Panc1 (cell line): ENCODE measurements around the gene HES4. TPM values are rescaled to one million over a fixed set of nuclear protein-coding genes. Genes with fewer than 3 reads are reported as not detected.
A peak's percentile ranks its signal among the peaks of the same experiment; 100 is the strongest.

Source experiments
- ATAC-seq: fragments of 200-7000 bp; cut with Tn5 transposase; 2 replicates; pipeline ENCODE4 v1.9.1; 2020; ENCODE audit warnings: mild to moderate bottlenecking, moderate library complexity
- BruUV-seq: library from RNA; stranded (reverse); fragments of 400-500 nt; replicated peaks from 2 replicates; lab custom pipeline; 2021; lab: Mats Ljungman, UMichigan
- CTCF ChIA-PET: fragments of 300-600 bp; sonication (Branson Sonifier 250); formaldehyde crosslinking; loops from one replicate; lab custom pipeline; 2022; ENCODE audit warnings: antibody characterized with exemption; lab: Charles Lee
- POLR2A ChIA-PET: fragments of 300-600 bp; sonication (Branson Sonifier 250); formaldehyde crosslinking; loops from one replicate; lab custom pipeline; 2022; ENCODE audit warnings: antibody characterized with exemption; lab: Charles Lee
- DNase-seq: peaks from one replicate; pipeline ENCODE4 v3.0.0-alpha.2; 2010; ENCODE audit warnings: low read depth, low spot score
- H3K27ac ChIP-seq: 2 replicates; pipeline ENCODE4 v1.5.1; 2011; ENCODE audit warnings: mild to moderate bottlenecking, low read length, inconsistent platforms
- H3K27me3 ChIP-seq: fragments of 200-500 bp; sonication (Bioruptor generic); 2 replicates; pipeline ENCODE4 v1.6.0; 2014; ENCODE audit warnings: low read length, inconsistent platforms; ENCODE audit not compliant: control insufficient read depth, insufficient read depth
- H3K36me3 ChIP-seq: fragments of 200-500 bp; sonication (Bioruptor generic); 2 replicates; pipeline ENCODE4 v1.5.1; 2014; ENCODE audit warnings: inconsistent platforms, mild to moderate bottlenecking, low read length, moderate library complexity; ENCODE audit not compliant: control insufficient read depth, insufficient read depth
- H3K4me1 ChIP-seq: 2 replicates; pipeline ENCODE4 v1.5.1; 2011; ENCODE audit warnings: inconsistent platforms, mild to moderate bottlenecking, low read length, moderate library complexity; ENCODE audit not compliant: control insufficient read depth, insufficient read depth
- H3K4me3 ChIP-seq, 2 experiments: 2 replicates each; pipeline ENCODE4 v1.5.1; 2011 to 2012; ENCODE audit warnings: low read depth in 2 of 2, low read length in 2 of 2, mild to moderate bottlenecking in 2 of 2, inconsistent platforms in 1 of 2, moderate library complexity in 1 of 2
- H3K9me3 ChIP-seq: fragments of 200-500 bp; sonication (Bioruptor generic); 2 replicates; pipeline ENCODE4 v1.5.1; 2014; ENCODE audit warnings: low read depth, mild to moderate bottlenecking, inconsistent platforms, low read length, moderate library complexity; ENCODE audit not compliant: control insufficient read depth, insufficient read depth
- POLR2AphosphoS5 ChIP-seq: IDR thresholded peaks from 2 replicates; pipeline ENCODE4 v1.6.1; 2012; ENCODE audit warnings: mild to moderate bottlenecking, low read depth, low read length, moderate library complexity
- SIN3A ChIP-seq: IDR thresholded peaks from 2 replicates; pipeline ENCODE4 v1.6.1; 2012; ENCODE audit warnings: low read depth, mild to moderate bottlenecking, low read length, moderate library complexity, borderline replicate concordance; ENCODE audit not compliant: insufficient read depth
- TCF7L2 ChIP-seq: IDR thresholded peaks from 2 replicates; pipeline ENCODE4 v1.6.1; 2011; ENCODE audit warnings: mild to moderate bottlenecking, low read depth, low read length, inconsistent platforms
- in situ Hi-C: cut with HindIII; loops from 2 replicates; pipeline ENCODE4 v1.10.0; 2016; ENCODE audit warnings: low sequenced_read_pairs, low pct_unique_long_range_greater_than_20kb
- intact Hi-C: fragments of 100-400 bp; cut with micrococcal nuclease; formaldehyde crosslinking; loops from one replicate; pipeline ENCODE4 v1.10.0; 2022; ENCODE audit not compliant: unreplicated experiment
- total RNA-seq: library from RNA; stranded (reverse); gene quantifications from one replicate; pipeline ENCODE4 v1.2.1, GENCODE V29; 2021; ENCODE audit not compliant: unreplicated experiment
- TF ChIP-seq, protein P1 (sequence below), 2 experiments: IDR thresholded peaks; 2 replicates each; pipeline ENCODE4 v1.6.1; 2011 to 2012; ENCODE audit warnings: low read depth in 2 of 2, control low read depth in 1 of 2, low read length in 1 of 2, mild to moderate bottlenecking in 1 of 2, moderate library complexity in 1 of 2; ENCODE audit not compliant: insufficient read depth in 1 of 2
- TF ChIP-seq, protein P2 (sequence below): fragments of 450-650 bp; IDR thresholded peaks from 2 replicates; pipeline ENCODE4 v1.5.1; 2017; ENCODE audit warnings: mild to moderate bottlenecking

The HES4 gene
- total RNA-seq, 1 experiment from 2014 or later, result 74.2 TPM

DNA sequence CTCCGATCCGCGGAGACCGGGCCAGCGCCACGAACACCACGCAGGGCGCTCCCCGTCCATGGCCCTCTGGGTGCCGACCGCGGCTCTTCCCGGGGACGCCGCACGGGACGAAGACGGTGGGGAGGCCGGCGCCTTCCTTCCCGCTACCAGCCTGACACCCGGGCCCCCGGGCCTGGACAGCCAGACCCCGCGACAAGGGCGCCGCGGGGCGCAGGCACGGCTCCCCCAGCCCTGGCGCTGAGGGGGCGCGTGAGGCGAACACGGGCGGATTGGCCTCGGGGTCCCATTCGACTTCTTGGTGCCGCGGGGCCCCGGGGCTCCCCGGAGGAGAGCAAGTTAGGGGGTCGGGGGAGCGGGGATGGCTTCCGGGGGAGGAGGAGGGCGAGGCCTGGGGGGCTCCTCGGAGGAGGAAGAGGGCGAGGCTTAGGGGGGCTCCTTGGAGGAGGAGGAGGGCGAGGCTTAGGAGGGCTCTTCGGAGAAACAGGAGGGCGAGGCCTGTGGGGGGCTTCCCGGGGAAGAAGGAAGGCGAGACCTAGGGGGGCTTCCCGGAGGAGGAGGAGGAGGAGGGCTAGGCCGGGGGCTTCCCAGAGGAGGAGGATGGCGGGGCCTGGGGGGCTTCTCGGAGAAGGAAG, 40.0 kb downstream of the HES4 start:
- CTCF ChIA-PET, result interaction anchor here (0.6 kb wide), 1 partner anchor 17 kb away, joined by 3 read pairs; no protein-coding TSS in a partner anchor
- peaks cover 7% of the 10 kb centered on the region for H3K4me1 ChIP-seq
- POLR2A ChIA-PET, result no interaction called here
- no peaks in the 10 kb centered on the region for H3K27me3 ChIP-seq
- H3K36me3 ChIP-seq, result peaks cover 15% of the 10 kb centered on the region
- ATAC-seq (peak; percentile 8), DNase-seq (no peak)
- in situ Hi-C loops (no loop called here), intact Hi-C loops (no loop called here)
- BruUV-seq, result no TSS peak
- TF ChIP-seq POLR2AphosphoS5, result no peak
- TF ChIP-seq, protein P1, sequence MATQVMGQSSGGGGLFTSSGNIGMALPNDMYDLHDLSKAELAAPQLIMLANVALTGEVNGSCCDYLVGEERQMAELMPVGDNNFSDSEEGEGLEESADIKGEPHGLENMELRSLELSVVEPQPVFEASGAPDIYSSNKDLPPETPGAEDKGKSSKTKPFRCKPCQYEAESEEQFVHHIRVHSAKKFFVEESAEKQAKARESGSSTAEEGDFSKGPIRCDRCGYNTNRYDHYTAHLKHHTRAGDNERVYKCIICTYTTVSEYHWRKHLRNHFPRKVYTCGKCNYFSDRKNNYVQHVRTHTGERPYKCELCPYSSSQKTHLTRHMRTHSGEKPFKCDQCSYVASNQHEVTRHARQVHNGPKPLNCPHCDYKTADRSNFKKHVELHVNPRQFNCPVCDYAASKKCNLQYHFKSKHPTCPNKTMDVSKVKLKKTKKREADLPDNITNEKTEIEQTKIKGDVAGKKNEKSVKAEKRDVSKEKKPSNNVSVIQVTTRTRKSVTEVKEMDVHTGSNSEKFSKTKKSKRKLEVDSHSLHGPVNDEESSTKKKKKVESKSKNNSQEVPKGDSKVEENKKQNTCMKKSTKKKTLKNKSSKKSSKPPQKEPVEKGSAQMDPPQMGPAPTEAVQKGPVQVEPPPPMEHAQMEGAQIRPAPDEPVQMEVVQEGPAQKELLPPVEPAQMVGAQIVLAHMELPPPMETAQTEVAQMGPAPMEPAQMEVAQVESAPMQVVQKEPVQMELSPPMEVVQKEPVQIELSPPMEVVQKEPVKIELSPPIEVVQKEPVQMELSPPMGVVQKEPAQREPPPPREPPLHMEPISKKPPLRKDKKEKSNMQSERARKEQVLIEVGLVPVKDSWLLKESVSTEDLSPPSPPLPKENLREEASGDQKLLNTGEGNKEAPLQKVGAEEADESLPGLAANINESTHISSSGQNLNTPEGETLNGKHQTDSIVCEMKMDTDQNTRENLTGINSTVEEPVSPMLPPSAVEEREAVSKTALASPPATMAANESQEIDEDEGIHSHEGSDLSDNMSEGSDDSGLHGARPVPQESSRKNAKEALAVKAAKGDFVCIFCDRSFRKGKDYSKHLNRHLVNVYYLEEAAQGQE (IDR thresholded peaks at IDR 0.05; ENCODE audit: insufficient read depth in 1 of 2, low read depth in 2 of 2, low read length in 1 of 2), result no peak
- TF ChIP-seq, protein P2, sequence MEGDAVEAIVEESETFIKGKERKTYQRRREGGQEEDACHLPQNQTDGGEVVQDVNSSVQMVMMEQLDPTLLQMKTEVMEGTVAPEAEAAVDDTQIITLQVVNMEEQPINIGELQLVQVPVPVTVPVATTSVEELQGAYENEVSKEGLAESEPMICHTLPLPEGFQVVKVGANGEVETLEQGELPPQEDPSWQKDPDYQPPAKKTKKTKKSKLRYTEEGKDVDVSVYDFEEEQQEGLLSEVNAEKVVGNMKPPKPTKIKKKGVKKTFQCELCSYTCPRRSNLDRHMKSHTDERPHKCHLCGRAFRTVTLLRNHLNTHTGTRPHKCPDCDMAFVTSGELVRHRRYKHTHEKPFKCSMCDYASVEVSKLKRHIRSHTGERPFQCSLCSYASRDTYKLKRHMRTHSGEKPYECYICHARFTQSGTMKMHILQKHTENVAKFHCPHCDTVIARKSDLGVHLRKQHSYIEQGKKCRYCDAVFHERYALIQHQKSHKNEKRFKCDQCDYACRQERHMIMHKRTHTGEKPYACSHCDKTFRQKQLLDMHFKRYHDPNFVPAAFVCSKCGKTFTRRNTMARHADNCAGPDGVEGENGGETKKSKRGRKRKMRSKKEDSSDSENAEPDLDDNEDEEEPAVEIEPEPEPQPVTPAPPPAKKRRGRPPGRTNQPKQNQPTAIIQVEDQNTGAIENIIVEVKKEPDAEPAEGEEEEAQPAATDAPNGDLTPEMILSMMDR, result no peak
- no peak for TF ChIP-seq SIN3A
- no peak for TF ChIP-seq TCF7L2
- H3K27ac ChIP-seq, result peak overlapping the region; percentile 71
- peak overlapping the region; percentile 50 to 99 for H3K4me3 ChIP-seq
- H3K9me3 ChIP-seq, result no peaks in the 10 kb centered on the region

DNA sequence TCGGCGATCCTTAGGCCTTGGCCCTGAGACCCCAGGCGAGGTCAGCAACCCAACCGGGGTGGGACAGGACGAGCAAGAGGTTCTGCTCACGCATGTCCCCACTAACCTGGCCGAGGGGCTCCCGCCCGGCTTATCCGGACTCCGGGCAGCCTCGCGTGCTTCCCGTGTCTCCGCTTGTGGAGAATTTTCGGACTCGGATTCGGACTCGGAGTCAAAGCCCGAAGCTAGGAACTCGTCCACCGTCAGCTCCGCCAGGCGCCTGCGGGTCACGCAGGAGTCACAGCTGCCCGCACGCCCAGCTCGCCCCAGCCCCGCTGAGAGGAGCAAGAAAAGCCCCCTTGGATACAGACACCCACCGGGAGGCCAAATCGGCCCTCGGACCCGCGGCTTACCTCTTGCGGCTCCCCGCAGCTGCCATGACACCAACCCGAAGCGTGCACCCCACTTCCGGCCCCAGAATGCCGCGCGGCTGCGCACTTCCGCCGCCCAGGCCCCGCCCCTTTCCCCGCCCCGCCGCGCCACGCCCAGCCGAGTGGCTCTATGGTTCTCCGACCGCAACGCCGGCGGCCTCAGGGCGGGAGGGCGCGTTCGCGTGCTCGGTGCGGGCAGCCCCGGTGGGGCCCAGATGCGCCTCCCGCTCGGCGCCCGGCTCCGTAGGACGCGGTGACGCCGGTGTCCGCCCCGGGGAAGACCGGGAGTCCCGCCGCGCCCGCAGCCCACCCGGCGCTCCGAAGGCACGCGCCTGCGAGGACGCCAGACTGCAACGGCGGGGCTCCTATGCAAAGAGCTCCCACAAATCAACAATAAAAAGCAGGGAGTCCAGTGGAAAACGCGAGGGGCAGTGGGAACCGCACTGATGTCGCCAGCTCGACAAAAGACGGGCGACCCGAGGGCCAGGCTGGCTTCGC, 40.8 kb downstream of the HES4 start, which contains the start of gene NOC2L:
NOC2L (minus strand) TSS at position 434 of the 908 bp plus-strand sequence; CDS start at position 418, 16 bp downstream.
- Histone ChIP-seq H3K36me3 (peaks cover 15% of the 10 kb centered on the region), H3K4me3 (peak within 1 kb of the TSS; percentile 85 to 99), H3K9me3 (no peaks in the 10 kb centered on the region), H3K4me1 (peaks cover 7% of the 10 kb centered on the region), H3K27ac (peak within 1 kb of the TSS; percentile 95), H3K27me3 (no peaks in the 10 kb centered on the region)
- intact Hi-C loops (no loop called here), in situ Hi-C loops (no loop called here)
- TSS peak; percentile 87 for BruUV-seq
- ATAC-seq (peak; percentile 89), DNase-seq (no peak)
- POLR2A ChIA-PET, result interaction anchor here (0.5 kb wide), 1 partner anchor 26 kb away, joined by 12 read pairs; no protein-coding TSS in a partner anchor
- TF ChIP-seq POLR2AphosphoS5, result peak; percentile 77; the same call in 1 of the 2 replicates
- peak; percentile 90; the same call in 1 of the 2 replicates for TF ChIP-seq SIN3A
- TF ChIP-seq, protein P2, result no peak
- no peak for TF ChIP-seq TCF7L2
- TF ChIP-seq, protein P1 (IDR thresholded peaks at IDR 0.05; ENCODE audit: insufficient read depth in 1 of 2, low read depth in 2 of 2, low read length in 1 of 2), result no peak
- CTCF ChIA-PET, result interaction anchor here (0.6 kb wide), 1 partner anchor 17 kb away, joined by 3 read pairs; no protein-coding TSS in a partner anchor
